Measurements from ENCODE around the gene SIRT6. TPM values are rescaled to one million over a fixed set of nuclear protein-coding genes. Genes with fewer than 3 reads are reported as not detected.
"Not testable (repeated sequence)": the region's sequence is repeated elsewhere in the genome, so short reads cannot be mapped to it uniquely, and the experiment has no call there.

Gene SIRT6
- total RNA-seq, 1 donor from 2014 or later, result 34.6 TPM

- Mint-ChIP-seq H3K4me3 (ENCODE audit: low read depth) (no peak overlapping the region), H3K9me3 (no peaks in the 10 kb centered on the region), H3K27me3 (ENCODE audit: low read depth) (no peaks in the 10 kb centered on the region), H3K4me1 (ENCODE audit: low read depth) (peaks cover 11% of the 10 kb centered on the region), H3K36me3 (ENCODE audit: low read depth) (no peaks in the 10 kb centered on the region), H3K27ac (no peak overlapping the region)
- DNase-seq (ENCODE audit: low spot score), result no peak
- intact Hi-C loops (cut with micrococcal nuclease), result no loop called here
Observed at GRCh38 chr19:4154571-4155312, 27.6 kb downstream of the SIRT6 start.

GRCh38 chr19:4152241-4152998 is 29.9 kb downstream of the SIRT6 start:
- no peak overlapping the region for H3K27ac Mint-ChIP-seq
- H3K9me3 Mint-ChIP-seq, result no peaks in the 10 kb centered on the region
- intact Hi-C loops (cut with micrococcal nuclease), result no loop called here
- no peak for DNase-seq (ENCODE audit: low spot score)
- no peaks in the 10 kb centered on the region for H3K27me3 Mint-ChIP-seq (ENCODE audit: low read depth)
- peaks cover 11% of the 10 kb centered on the region for H3K4me1 Mint-ChIP-seq (ENCODE audit: low read depth)
- H3K36me3 Mint-ChIP-seq (ENCODE audit: low read depth), result no peaks in the 10 kb centered on the region
- H3K4me3 Mint-ChIP-seq (ENCODE audit: low read depth), result no peak overlapping the region

GRCh38 chr19:4151623-4152022 is 30.7 kb downstream of the SIRT6 start:
- peaks cover 11% of the 10 kb centered on the region for H3K4me1 Mint-ChIP-seq (ENCODE audit: low read depth)
- H3K9me3 Mint-ChIP-seq, result no peaks in the 10 kb centered on the region
- DNase-seq (ENCODE audit: low spot score), result no peak
- intact Hi-C loops (cut with micrococcal nuclease), result no loop called here
- no peak overlapping the region for H3K4me3 Mint-ChIP-seq (ENCODE audit: low read depth)
- no peaks in the 10 kb centered on the region for H3K27me3 Mint-ChIP-seq (ENCODE audit: low read depth)
- no peaks in the 10 kb centered on the region for H3K36me3 Mint-ChIP-seq (ENCODE audit: low read depth)
- H3K27ac Mint-ChIP-seq, result no peak overlapping the region

- H3K27ac Mint-ChIP-seq, result no peak overlapping the region
- no peak overlapping the region for H3K4me3 Mint-ChIP-seq (ENCODE audit: low read depth)
Observed at GRCh38 chr19:4149518-4150288, 32.7 kb downstream of the SIRT6 start.

GRCh38 chr19:4144666-4145249 is 37.6 kb downstream of the SIRT6 start:
- Mint-ChIP-seq H3K4me1 (ENCODE audit: low read depth) (peaks cover 6% of the 10 kb centered on the region), H3K4me3 (ENCODE audit: low read depth) (no peak overlapping the region), H3K27me3 (ENCODE audit: low read depth) (peaks cover 8% of the 10 kb centered on the region), H3K36me3 (ENCODE audit: low read depth) (no peaks in the 10 kb centered on the region), H3K9me3 (no peaks in the 10 kb centered on the region), H3K27ac (no peak overlapping the region)
- intact Hi-C loops (cut with micrococcal nuclease), result no loop called here
- no peak for DNase-seq (ENCODE audit: low spot score)

More at GRCh38 chr19:4149518-4150288, 32.7 kb downstream of the SIRT6 start:
- intact Hi-C loops (cut with micrococcal nuclease), result no loop called here
- DNase-seq (ENCODE audit: low spot score), result no peak
- H3K4me1 Mint-ChIP-seq (ENCODE audit: low read depth), result peaks cover 12% of the 10 kb centered on the region
- H3K9me3 Mint-ChIP-seq, result no peaks in the 10 kb centered on the region
- H3K27me3 Mint-ChIP-seq (ENCODE audit: low read depth), result peaks cover 2% of the 10 kb centered on the region
- H3K36me3 Mint-ChIP-seq (ENCODE audit: low read depth), result no peaks in the 10 kb centered on the region

- H3K9me3 Mint-ChIP-seq; DNase-seq (ENCODE audit: low spot score); H3K27ac Mint-ChIP-seq; H3K4me3 Mint-ChIP-seq (ENCODE audit: low read depth); H3K36me3 Mint-ChIP-seq (ENCODE audit: low read depth); intact Hi-C loops (cut with micrococcal nuclease); H3K4me1 Mint-ChIP-seq (ENCODE audit: low read depth); H3K27me3 Mint-ChIP-seq (ENCODE audit: low read depth): not testable (repeated sequence)
Observed at GRCh38 chr19:4142916-4143315, 39.4 kb downstream of the SIRT6 start.

- no peak for DNase-seq (ENCODE audit: low spot score)
Observed at GRCh38 chr19:4140237-4140711, 42.1 kb downstream of the SIRT6 start.

GRCh38 chr19:4139614-4140236 is 42.6 kb downstream of the SIRT6 start:
- peak; percentile 78 for DNase-seq (ENCODE audit: low spot score)
- Mint-ChIP-seq H3K4me3 (ENCODE audit: low read depth) (no peak overlapping the region), H3K27me3 (ENCODE audit: low read depth) (peaks cover 8% of the 10 kb centered on the region), H3K9me3 (no peaks in the 10 kb centered on the region), H3K27ac (no peak overlapping the region), H3K4me1 (ENCODE audit: low read depth) (peaks cover 8% of the 10 kb centered on the region), H3K36me3 (ENCODE audit: low read depth) (no peaks in the 10 kb centered on the region)
- intact Hi-C loops (cut with micrococcal nuclease), result loop anchor here (1.0 kb wide), 1 partner anchor 65 kb away; no protein-coding TSS in a partner anchor

More at GRCh38 chr19:4140237-4140711, 42.1 kb downstream of the SIRT6 start:
- Mint-ChIP-seq H3K27ac (no peak overlapping the region), H3K4me1 (ENCODE audit: low read depth) (peaks cover 8% of the 10 kb centered on the region), H3K9me3 (no peaks in the 10 kb centered on the region), H3K36me3 (ENCODE audit: low read depth) (no peaks in the 10 kb centered on the region), H3K27me3 (ENCODE audit: low read depth) (peaks cover 8% of the 10 kb centered on the region), H3K4me3 (ENCODE audit: low read depth) (no peak overlapping the region)
- intact Hi-C loops (cut with micrococcal nuclease), result loop anchor here (1.0 kb wide), 1 partner anchor 64 kb away; no protein-coding TSS in a partner anchor

GRCh38 chr19:4138445-4138844 is 43.9 kb downstream of the SIRT6 start:
- no peak overlapping the region for H3K27ac Mint-ChIP-seq

GRCh38 chr19:4136680-4137088 is 45.7 kb downstream of the SIRT6 start:
- Mint-ChIP-seq H3K36me3 (ENCODE audit: low read depth) (no peaks in the 10 kb centered on the region), H3K4me1 (ENCODE audit: low read depth) (peaks cover 8% of the 10 kb centered on the region), H3K27me3 (ENCODE audit: low read depth) (peaks cover 2% of the 10 kb centered on the region), H3K4me3 (ENCODE audit: low read depth) (no peak overlapping the region), H3K9me3 (no peaks in the 10 kb centered on the region), H3K27ac (no peak overlapping the region)
- DNase-seq (ENCODE audit: low spot score), result no peak
- intact Hi-C loops (cut with micrococcal nuclease), result no loop called here

More at GRCh38 chr19:4138445-4138844, 43.9 kb downstream of the SIRT6 start:
- H3K4me3 Mint-ChIP-seq (ENCODE audit: low read depth), result no peak overlapping the region
- peaks cover 8% of the 10 kb centered on the region for H3K4me1 Mint-ChIP-seq (ENCODE audit: low read depth)
- no peak for DNase-seq (ENCODE audit: low spot score)
- intact Hi-C loops (cut with micrococcal nuclease), result no loop called here
- peaks cover 3% of the 10 kb centered on the region for H3K27me3 Mint-ChIP-seq (ENCODE audit: low read depth)
- H3K36me3 Mint-ChIP-seq (ENCODE audit: low read depth), result no peaks in the 10 kb centered on the region
- no peaks in the 10 kb centered on the region for H3K9me3 Mint-ChIP-seq

- intact Hi-C loops (cut with micrococcal nuclease); H3K36me3 Mint-ChIP-seq (ENCODE audit: low read depth); H3K4me3 Mint-ChIP-seq (ENCODE audit: low read depth); H3K9me3 Mint-ChIP-seq; H3K27me3 Mint-ChIP-seq (ENCODE audit: low read depth); DNase-seq (ENCODE audit: low spot score); H3K27ac Mint-ChIP-seq: not testable (repeated sequence)
- peaks cover 14% of the 10 kb centered on the region for H3K4me1 Mint-ChIP-seq (ENCODE audit: low read depth)
Observed at GRCh38 chr19:4135386-4135785, 47.0 kb downstream of the SIRT6 start.

GRCh38 chr19:4134351-4134750 is 48.0 kb downstream of the SIRT6 start:
- no peaks in the 10 kb centered on the region for H3K9me3 Mint-ChIP-seq
- H3K4me3 Mint-ChIP-seq (ENCODE audit: low read depth), result no peak overlapping the region
- peaks cover 8% of the 10 kb centered on the region for H3K27me3 Mint-ChIP-seq (ENCODE audit: low read depth)
- no peak for DNase-seq (ENCODE audit: low spot score)
- peaks cover 9% of the 10 kb centered on the region for H3K4me1 Mint-ChIP-seq (ENCODE audit: low read depth)
- intact Hi-C loops (cut with micrococcal nuclease), result no loop called here
- H3K27ac Mint-ChIP-seq, result no peak overlapping the region
- H3K36me3 Mint-ChIP-seq (ENCODE audit: low read depth), result no peaks in the 10 kb centered on the region

Measured in activated T-helper 2 cell treated with anti-CD3 and anti-CD28 coated beads, Interferon-gamma antibody, Interleukin-2, Interleukin-4, amounts not matched to agents 10 μg/mL and 5 μg/mL and 100 μg/mL, durations not matched to agents 14 hours and 24 hours and 36 hours (primary cell).